Stimulated activated memory B cell treated with anti-CD40 and anti-IgM and Interleukin-4, amounts not matched to agents 10 μg/mL and 1 μg/mL and 100 μg/mL, for 72 hours (primary cell): ENCODE measurements around the gene SLC9B2.

Experiments used
- ATAC-seq: fragments of 150-1000 bp; cut with Tn5 transposase; 2 replicates; pipeline ENCODE4 v1.10.0; 2021
- H3K27ac Mint-ChIP-seq: one replicate; pipeline ENCODE4 v1.8.0; 2022; ENCODE audit warnings: mild to moderate bottlenecking, mixed read lengths
- H3K27me3 Mint-ChIP-seq: one replicate; pipeline ENCODE4 v1.8.0; 2022; ENCODE audit warnings: mixed read lengths
- H3K36me3 Mint-ChIP-seq: one replicate; pipeline ENCODE4 v1.8.0; 2022; ENCODE audit warnings: mixed read lengths
- H3K4me1 Mint-ChIP-seq: one replicate; pipeline ENCODE4 v1.8.0; 2022; ENCODE audit warnings: mixed read lengths
- H3K4me3 Mint-ChIP-seq: one replicate; pipeline ENCODE4 v1.8.0; 2022; ENCODE audit warnings: mild to moderate bottlenecking, moderate library complexity, mixed read lengths
- H3K9me3 Mint-ChIP-seq: one replicate; pipeline ENCODE4 v1.8.0; 2022; ENCODE audit warnings: mixed read lengths

SLC9B2 gene, protein sequence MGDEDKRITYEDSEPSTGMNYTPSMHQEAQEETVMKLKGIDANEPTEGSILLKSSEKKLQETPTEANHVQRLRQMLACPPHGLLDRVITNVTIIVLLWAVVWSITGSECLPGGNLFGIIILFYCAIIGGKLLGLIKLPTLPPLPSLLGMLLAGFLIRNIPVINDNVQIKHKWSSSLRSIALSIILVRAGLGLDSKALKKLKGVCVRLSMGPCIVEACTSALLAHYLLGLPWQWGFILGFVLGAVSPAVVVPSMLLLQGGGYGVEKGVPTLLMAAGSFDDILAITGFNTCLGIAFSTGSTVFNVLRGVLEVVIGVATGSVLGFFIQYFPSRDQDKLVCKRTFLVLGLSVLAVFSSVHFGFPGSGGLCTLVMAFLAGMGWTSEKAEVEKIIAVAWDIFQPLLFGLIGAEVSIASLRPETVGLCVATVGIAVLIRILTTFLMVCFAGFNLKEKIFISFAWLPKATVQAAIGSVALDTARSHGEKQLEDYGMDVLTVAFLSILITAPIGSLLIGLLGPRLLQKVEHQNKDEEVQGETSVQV

DNA sequence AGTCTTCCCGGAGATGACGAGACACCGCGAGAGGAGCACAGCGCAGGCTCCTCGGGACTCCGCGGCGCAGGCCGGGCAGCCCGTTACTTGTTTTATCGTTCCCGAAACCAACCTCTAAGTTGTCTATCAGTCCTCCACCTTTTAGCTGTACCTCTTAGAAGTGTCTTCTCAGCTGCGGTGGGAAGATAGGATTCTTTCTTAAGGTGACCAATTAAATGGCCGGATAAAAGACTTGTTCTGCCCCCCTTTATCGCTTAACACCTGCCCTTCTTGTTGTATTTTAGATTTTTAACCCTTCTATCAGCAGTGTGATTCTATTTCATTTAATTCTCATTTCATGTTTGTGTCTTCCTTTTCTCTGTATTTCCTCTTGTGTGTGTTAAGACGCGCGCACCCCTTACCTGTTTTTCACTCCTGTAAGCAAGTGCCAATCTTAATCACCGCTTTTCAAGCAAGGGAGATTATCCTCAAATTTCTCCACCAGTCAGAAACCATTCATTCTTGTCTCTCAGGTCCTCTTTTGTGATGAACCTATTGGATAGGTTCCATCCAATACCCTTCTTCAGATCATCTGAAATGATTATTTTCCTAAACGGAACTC, at the start of gene SLC9B2:
TSS of gene SLC9B2 (minus strand) at position 15 of the 601 bp plus-strand sequence. CDS start 9,211 bp downstream, outside the sequence.
- peaks cover 33% of the 10 kb centered on the region for H3K4me1 Mint-ChIP-seq
- peak; percentile 75 for ATAC-seq
- peak within 1 kb of the TSS; percentile 90 for H3K4me3 Mint-ChIP-seq
- H3K36me3 Mint-ChIP-seq: peaks cover 12% of the 10 kb centered on the region
- no peaks in the 10 kb centered on the region for H3K9me3 Mint-ChIP-seq
- no peaks in the 10 kb centered on the region for H3K27me3 Mint-ChIP-seq
- H3K27ac Mint-ChIP-seq: peak within 1 kb of the TSS; percentile 95

DNA sequence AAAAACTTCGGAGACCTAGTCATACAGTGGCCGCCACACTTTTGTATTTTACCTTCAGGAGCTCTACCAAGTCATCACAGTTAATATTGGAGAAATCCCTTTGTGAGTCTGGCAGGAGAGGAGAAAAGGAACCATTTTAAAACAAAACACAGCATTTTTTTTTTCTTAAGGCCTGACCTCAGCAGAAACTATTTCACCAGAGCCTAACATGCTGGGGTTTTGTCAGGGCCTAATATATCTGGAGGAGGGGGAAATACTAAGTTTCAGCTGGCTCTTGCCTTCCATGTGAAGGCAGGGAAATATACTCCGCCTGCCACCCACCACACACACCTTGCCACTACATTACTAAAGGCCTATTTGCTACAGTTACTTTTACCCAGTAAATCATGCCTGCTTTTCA, 49.6 kb upstream of the SLC9B2 start:
- no peak for ATAC-seq
- Mint-ChIP-seq H3K4me3 (no peak overlapping the region), H3K4me1 (no peaks in the 10 kb centered on the region), H3K36me3 (peaks cover 24% of the 10 kb centered on the region), H3K27me3 (no peaks in the 10 kb centered on the region), H3K27ac (no peak overlapping the region), H3K9me3 (peaks cover 13% of the 10 kb centered on the region)

DNA sequence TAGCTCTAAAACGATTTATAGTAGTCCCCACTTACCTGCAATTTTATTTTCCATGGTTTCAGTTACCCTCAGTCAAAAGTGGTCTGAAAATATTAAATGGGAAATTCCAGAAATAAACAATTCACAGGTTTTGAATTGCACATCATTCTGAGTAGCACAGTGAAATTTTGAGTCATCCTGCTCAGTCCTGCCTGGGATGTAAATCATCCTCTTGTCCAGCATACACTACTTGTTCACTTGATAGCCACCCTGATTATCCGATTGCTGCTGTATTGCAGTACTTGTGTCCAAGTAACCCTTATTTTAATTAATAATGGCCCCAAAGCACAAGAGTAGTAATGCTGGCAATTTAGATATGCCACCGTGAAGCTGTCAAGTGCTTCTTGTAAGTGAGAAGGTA, 46.6 kb upstream of the SLC9B2 start:
- H3K4me1 Mint-ChIP-seq: no peaks in the 10 kb centered on the region
- H3K4me3 Mint-ChIP-seq: no peak overlapping the region
- no peak overlapping the region for H3K27ac Mint-ChIP-seq
- H3K27me3 Mint-ChIP-seq: no peaks in the 10 kb centered on the region
- ATAC-seq: no peak
- peaks cover 11% of the 10 kb centered on the region for H3K36me3 Mint-ChIP-seq
- H3K9me3 Mint-ChIP-seq: peaks cover 9% of the 10 kb centered on the region

DNA sequence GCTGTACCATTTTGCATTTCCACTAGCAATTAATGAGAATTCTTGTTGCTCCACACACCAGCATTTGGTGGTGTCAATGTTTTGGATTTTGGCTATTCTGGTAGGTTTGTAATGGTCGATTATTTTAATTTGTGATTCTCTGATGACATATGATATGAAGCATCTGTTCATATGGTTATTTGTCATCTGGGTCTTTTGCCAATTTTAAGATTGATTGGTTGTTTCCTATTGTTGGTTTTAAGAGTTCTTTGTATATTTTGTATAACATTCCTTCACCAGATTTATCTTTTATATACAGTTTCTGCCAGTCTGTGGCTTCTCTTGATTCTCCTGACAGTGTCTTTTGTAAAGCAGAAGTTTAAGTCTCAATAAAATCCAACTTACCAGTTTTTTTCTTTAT, 41.6 kb upstream of the SLC9B2 start:
- no peaks in the 10 kb centered on the region for H3K9me3 Mint-ChIP-seq
- no peaks in the 10 kb centered on the region for H3K4me1 Mint-ChIP-seq
- no peaks in the 10 kb centered on the region for H3K27me3 Mint-ChIP-seq
- no peaks in the 10 kb centered on the region for H3K36me3 Mint-ChIP-seq
- no peak overlapping the region for H3K4me3 Mint-ChIP-seq
- no peak overlapping the region for H3K27ac Mint-ChIP-seq
- no peak for ATAC-seq

DNA sequence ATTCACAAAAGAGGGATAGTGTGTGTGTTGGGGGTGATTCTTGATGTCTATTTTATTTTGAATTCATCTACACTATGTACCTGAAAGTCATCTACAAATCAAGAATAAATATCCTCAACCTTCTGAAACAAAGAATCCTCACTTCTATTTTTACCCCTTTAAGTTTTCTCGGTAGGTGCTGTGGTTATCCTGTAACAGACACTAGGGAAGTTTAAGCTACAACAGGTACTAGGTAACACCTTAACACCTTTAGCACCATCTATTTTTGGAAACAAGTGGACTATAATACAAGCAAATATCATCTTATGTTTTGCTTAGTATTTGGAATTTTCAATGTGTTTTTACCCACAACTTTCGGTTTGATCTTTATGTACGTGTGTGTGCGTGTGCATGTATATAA, 35.0 kb upstream of the SLC9B2 start:
- H3K9me3 Mint-ChIP-seq: no peaks in the 10 kb centered on the region

DNA sequence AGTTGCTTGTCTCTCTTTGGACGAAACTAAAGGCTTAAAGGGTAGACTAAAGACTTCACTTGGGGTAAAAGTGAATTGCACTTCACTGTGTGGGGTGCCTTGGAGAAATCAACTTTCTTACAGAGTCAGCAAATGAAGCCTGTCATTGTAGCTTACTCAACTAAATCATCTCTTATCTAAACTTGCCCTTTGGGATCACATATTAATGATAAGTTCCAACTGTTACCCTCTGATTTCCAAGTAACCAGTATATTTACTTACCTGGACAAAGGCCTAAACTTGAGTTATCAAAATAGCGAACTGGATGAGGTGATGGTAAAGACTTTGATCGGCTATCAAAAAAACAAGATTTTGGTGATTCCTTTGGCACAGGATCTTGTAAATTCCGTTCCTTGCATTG, 32.0 kb upstream of the SLC9B2 start:
- Mint-ChIP-seq H3K36me3 (no peaks in the 10 kb centered on the region), H3K9me3 (no peaks in the 10 kb centered on the region)

More for the DNA sequence above, 35.0 kb upstream of the SLC9B2 start:
- no peaks in the 10 kb centered on the region for H3K36me3 Mint-ChIP-seq
- no peak for ATAC-seq
- no peak overlapping the region for H3K27ac Mint-ChIP-seq
- no peak overlapping the region for H3K4me3 Mint-ChIP-seq
- H3K4me1 Mint-ChIP-seq: no peaks in the 10 kb centered on the region
- no peaks in the 10 kb centered on the region for H3K27me3 Mint-ChIP-seq

DNA sequence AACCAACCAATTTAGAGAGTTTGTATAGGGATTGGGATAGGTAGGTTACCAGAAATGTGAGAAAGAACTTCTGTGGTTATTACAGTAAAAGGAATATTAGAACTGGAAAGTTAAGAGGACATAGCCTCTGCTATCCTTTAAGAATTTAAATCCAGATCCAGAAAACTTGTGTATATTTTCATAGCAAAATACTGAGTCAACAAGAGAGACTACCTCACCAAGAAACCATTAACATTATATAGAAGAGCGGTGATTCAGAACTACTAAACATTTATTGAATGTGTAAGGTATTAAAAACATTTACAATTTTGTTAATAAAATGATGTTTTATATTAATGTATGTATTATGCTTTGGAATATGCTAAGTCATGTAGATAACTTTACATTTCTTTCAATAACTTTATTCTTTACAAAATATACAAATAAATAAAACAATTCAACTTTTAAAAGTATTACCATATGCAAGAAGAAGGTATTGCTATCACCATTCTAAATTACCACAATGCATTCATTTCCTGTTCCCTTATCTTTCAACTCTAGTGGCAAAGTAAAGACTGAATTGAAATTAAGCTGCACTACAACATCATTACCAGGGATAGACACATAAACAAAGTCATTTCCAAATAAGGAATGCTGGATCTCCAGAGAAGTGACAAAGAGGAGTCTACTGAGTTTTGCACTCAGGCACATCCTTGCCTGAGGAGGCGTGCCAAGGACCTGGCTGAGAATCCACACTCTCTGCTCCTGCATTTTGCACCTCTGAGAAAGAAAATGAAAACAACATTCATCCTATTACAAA, 29.2 kb upstream of the SLC9B2 start:
- no peak for ATAC-seq
- no peak overlapping the region for H3K27ac Mint-ChIP-seq
- H3K36me3 Mint-ChIP-seq: no peaks in the 10 kb centered on the region
- no peaks in the 10 kb centered on the region for H3K9me3 Mint-ChIP-seq
- no peak overlapping the region for H3K4me3 Mint-ChIP-seq
- no peaks in the 10 kb centered on the region for H3K27me3 Mint-ChIP-seq
- H3K4me1 Mint-ChIP-seq: no peaks in the 10 kb centered on the region

More for the DNA sequence above, 32.0 kb upstream of the SLC9B2 start:
- no peak overlapping the region for H3K4me3 Mint-ChIP-seq
- no peaks in the 10 kb centered on the region for H3K4me1 Mint-ChIP-seq
- no peak overlapping the region for H3K27ac Mint-ChIP-seq
- no peaks in the 10 kb centered on the region for H3K27me3 Mint-ChIP-seq
- no peak for ATAC-seq

DNA sequence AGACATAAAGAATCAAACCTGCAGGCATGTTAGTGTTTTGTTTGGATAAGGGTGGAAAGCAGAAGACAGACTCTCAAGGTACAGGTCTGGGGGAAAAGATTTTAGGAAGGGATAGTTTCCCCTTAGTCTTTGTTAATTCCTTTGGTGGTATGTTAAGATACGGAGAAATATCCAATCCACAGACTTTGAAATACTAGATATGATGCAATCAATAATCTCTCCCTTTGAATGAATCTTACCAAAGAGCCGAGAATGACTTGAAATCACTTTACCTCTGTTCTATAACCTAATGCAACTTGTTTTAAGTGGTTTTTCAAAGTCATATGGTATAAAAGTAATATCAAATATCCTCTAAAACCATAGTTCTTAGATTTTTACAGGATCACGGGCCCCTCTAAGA, 28.3 kb upstream of the SLC9B2 start:
- Mint-ChIP-seq H3K9me3 (no peaks in the 10 kb centered on the region), H3K27ac (no peak overlapping the region), H3K4me1 (no peaks in the 10 kb centered on the region), H3K4me3 (no peak overlapping the region), H3K27me3 (no peaks in the 10 kb centered on the region), H3K36me3 (no peaks in the 10 kb centered on the region)
- ATAC-seq: no peak

DNA sequence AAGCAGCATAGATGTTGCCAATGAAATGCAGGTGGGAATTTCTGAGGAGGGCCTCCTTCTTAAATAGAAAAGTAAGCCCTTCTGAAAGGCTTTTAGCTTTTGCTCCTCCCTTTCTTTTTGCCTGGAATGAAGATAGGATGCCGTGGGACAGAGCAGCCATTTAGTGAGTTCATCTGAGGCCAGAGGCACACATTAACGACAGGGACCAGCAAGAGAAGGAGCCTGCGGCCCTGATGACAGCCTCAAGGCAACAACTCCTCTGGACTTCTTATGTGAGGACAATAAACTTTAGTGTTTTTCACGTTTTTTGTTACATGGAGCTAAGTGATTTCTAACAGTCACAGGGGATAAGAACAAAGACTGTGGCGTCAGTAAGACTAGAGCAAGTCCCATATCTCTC, 24.1 kb upstream of the SLC9B2 start:
- no peaks in the 10 kb centered on the region for H3K27me3 Mint-ChIP-seq

DNA sequence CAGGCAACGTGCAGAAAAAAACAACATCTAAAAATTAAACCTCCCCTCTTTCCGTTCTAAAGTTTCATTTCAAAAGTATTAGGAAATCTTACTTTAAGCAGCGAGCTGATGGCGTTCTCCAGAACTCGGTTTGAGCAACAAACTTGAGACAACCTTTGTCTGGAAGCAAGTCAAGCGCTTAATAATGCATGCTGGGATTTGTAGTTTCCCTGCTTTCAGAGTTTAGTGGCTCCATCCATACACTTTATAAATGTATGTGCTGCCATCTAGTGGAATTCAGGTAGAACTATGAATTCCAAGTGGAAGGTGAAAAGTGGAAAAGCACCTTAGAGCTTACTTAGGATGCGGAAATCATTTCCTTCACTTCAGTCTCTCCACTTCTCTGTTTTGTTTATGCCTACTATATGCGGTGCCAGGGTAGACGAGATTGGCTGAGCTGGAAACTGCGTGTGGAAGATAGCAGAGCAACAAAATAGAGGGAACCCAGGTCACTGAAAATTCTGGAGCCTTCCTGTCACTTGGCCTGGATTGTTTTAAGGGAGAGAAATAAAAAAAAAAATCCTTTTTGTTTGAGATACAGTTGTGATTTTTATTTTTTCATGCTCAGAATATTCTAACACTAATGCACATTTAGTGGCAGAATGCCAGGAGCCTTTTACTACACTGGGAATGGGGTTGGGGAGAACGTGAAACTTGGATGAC, 23.3 kb upstream of the SLC9B2 start, which contains the start of gene BDH2:
TSS of gene BDH2 (minus strand) at position 144 of the 702 bp plus-strand sequence. CDS start 3,580 bp downstream, outside the sequence.
- Mint-ChIP-seq H3K36me3 (no peaks in the 10 kb centered on the region), H3K9me3 (no peaks in the 10 kb centered on the region), H3K27ac (peak within 1 kb of the TSS; percentile 87), H3K4me3 (peak within 1 kb of the TSS; percentile 80), H3K4me1 (peaks cover 15% of the 10 kb centered on the region), H3K27me3 (no peaks in the 10 kb centered on the region)
- peak; percentile 96 for ATAC-seq

More for the DNA sequence above, 24.1 kb upstream of the SLC9B2 start:
- H3K4me1 Mint-ChIP-seq: peaks cover 15% of the 10 kb centered on the region
- no peaks in the 10 kb centered on the region for H3K36me3 Mint-ChIP-seq
- no peak overlapping the region for H3K4me3 Mint-ChIP-seq
- H3K9me3 Mint-ChIP-seq: no peaks in the 10 kb centered on the region
- H3K27ac Mint-ChIP-seq: no peak overlapping the region
- ATAC-seq: no peak

DNA sequence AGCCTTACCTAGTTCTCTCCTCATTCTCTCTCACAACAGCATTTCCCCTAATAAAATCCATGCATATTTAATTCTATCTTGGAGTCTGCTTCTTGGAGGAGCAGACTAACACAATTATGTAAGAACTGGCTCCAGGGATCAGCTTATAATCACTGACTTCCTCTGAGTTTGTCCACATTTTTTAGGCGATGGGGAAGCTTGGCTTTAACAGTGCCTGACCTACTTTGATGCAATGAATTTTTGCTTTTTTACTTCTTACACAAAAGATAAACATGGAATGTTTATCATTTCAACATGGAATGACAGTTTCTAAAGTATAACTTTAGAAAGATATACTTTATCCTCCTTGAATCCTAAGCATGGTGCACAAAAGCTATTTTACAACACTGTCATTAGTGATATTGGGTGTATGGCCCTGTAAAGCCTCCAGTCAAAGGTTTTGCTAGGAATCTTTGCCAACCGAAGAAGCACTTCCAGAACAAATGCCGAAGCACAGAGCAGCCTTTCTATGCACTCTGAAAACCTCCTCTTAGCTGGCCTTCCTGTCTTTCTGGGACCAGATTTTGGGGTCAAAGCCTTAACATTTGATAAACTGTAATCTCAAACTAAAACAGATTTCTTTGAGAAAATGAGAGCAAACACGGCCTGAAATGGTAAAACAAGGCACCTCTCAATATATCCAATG, 22.3 kb upstream of the SLC9B2 start:
- peak overlapping the region; percentile 87 for H3K27ac Mint-ChIP-seq
- no peaks in the 10 kb centered on the region for H3K36me3 Mint-ChIP-seq
- H3K9me3 Mint-ChIP-seq: no peaks in the 10 kb centered on the region
- no peak for ATAC-seq
- H3K4me1 Mint-ChIP-seq: peaks cover 15% of the 10 kb centered on the region
- H3K4me3 Mint-ChIP-seq: peak overlapping the region; percentile 80
- H3K27me3 Mint-ChIP-seq: no peaks in the 10 kb centered on the region

DNA sequence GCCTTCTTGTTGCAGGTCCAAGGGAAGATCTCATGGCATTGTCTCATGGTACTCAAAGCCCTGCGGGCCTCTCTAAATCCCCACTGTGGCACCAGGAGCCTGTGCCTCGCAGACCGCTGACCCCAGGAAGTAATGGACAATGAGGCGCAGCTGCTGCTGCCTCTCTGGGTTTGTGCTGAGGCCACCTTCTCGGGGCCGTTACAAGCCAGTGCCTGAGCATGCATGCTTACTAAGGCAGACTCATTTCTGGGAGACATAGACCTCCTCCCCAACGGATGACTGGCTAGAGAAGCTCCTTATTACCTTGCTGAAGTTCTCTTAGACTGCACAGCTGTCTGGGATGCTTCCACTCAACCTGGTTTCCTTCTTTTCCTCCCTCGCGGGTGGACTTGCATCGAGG, 21.8 kb upstream of the SLC9B2 start:
- Mint-ChIP-seq H3K36me3 (no peaks in the 10 kb centered on the region), H3K27me3 (no peaks in the 10 kb centered on the region), H3K27ac (no peak overlapping the region), H3K4me1 (peaks cover 15% of the 10 kb centered on the region), H3K9me3 (no peaks in the 10 kb centered on the region), H3K4me3 (no peak overlapping the region)
- no peak for ATAC-seq

DNA sequence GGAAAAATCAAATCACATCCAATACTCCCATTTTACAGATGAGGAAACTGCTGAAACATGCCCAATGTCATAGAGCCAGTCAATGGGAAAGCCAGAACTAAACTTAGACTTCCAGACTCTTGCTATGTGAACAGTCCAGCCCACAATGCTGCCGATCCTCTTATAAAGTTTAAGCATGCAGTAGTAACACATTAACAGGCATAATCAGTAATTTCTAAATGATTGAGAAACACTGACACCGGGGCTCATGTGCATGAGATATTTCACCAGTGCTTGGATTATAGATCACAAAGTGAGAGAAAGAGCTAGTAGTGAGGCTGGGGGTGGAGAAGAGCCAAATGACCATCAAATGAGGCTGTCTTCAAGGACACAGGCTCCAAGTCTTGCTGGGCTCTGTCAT, 20.6 kb upstream of the SLC9B2 start:
- no peaks in the 10 kb centered on the region for H3K36me3 Mint-ChIP-seq
- H3K9me3 Mint-ChIP-seq: no peaks in the 10 kb centered on the region
- H3K27me3 Mint-ChIP-seq: no peaks in the 10 kb centered on the region
- peaks cover 25% of the 10 kb centered on the region for H3K4me1 Mint-ChIP-seq
- H3K27ac Mint-ChIP-seq: no peak overlapping the region
- no peak for ATAC-seq
- no peak overlapping the region for H3K4me3 Mint-ChIP-seq

DNA sequence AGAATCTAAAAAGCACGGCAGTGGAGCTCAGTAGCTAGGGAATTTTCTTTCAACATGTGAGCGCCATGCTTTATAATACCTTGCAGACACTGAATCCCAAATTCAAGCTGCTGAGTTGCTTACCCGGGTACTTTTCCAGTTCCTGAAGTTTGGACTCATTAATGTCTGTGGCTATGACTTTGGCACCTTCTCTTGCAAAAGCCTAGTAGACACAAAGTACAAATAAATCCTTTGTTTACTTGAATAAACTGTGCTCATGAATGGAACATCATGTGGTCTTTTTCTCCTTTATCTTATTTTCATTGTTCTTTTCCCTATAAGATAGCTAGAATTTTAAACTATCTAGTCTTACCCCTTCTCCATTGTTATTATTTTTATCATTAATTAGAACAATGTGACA, 18.5 kb upstream of the SLC9B2 start:
- Mint-ChIP-seq H3K27me3 (no peaks in the 10 kb centered on the region), H3K9me3 (no peaks in the 10 kb centered on the region), H3K36me3 (no peaks in the 10 kb centered on the region), H3K4me1 (peaks cover 35% of the 10 kb centered on the region), H3K4me3 (no peak overlapping the region), H3K27ac (no peak overlapping the region)
- ATAC-seq: no peak
